HG03521 (cell line): ENCODE results near the gene ACTL8.

ENCODE experiments used
- ATAC-seq: cut with Tn5 transposase; IDR thresholded peaks from one replicate; pipeline ENCODE4 v1.9.1; 2021; ENCODE audit warnings: mild to moderate bottlenecking, moderate library complexity; ENCODE audit not compliant: unreplicated experiment

ACTL8 gene

GRCh38 chr1:17873007-17873675 lies 118.0 kb downstream of the ACTL8 start:
- no peak for ATAC-seq

GRCh38 chr1:17874231-17874630 lies 119.1 kb downstream of the ACTL8 start:
- no peak for ATAC-seq

GRCh38 chr1:17874710-17875109 lies 119.6 kb downstream of the ACTL8 start:
- ATAC-seq: no peak

GRCh38 chr1:17875171-17875881 lies 120.2 kb downstream of the ACTL8 start:
- no peak for ATAC-seq

GRCh38 chr1:17875882-17876280 lies 120.7 kb downstream of the ACTL8 start:
- no peak for ATAC-seq
